NCI-H82 treated with DMSO at 0.1 percent for 48 hours (cell line): ENCODE measurements around the gene NRSN1.
A peak's percentile ranks its signal among the peaks of the same experiment; 100 is the strongest.

Experiments
- DNase-seq: peaks from one replicate; lab custom pipeline; 2025; ENCODE audit not compliant: unreplicated experiment; lab: John Stamatoyannopoulos, UW

The NRSN1 gene

GRCh38 chr6:24125980-24126379 lies at the start of gene NRSN1:
NRSN1 (plus strand) TSS chr6:24126215; CDS start chr6:24134328, 8,113 bp downstream.
- DNase-seq: peak; percentile 70

GRCh38 chr6:24078200-24078599 lies 47.8 kb upstream of the NRSN1 start:
- DNase-seq: no peak

DNA sequence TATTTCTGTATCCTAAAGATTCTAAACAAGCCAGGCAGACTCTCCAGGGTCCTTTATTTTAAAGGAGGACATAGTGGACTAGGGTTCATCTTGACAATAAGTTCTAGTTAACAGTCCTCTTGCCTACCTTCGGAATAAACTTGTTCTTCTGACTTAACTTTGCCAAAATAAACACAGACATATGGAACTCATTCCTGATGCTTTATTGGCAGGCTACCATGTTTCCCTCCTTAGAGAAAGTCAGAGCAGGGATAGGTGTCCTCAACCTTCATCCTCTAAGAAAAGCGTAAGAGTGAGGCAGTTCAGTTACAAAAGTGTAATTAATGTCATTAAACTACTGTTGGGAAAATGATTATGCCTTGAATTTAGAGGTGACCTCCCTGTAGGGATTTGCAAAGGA lies 46.9 kb upstream of the NRSN1 start:
- no peak for DNase-seq

DNA sequence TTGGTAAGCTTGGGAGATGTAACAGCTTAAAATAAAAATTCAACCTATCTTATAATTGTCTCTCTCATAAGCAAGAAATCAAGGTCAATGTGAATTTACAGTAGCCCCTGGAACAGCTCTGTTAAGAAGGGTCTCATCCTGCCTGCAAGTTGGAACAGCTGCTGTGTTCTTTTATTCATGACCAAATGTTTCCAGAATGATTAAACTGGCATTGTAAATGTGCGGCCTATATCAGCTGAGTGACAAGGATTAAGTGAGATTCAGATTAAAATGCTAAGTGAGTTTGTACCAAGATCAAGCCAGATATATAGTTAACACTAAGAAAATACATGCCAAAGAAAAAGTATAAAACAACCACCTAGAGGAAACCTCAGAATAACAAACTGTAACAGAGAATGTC lies 45.3 kb upstream of the NRSN1 start:
- DNase-seq: peak; percentile 48

DNA sequence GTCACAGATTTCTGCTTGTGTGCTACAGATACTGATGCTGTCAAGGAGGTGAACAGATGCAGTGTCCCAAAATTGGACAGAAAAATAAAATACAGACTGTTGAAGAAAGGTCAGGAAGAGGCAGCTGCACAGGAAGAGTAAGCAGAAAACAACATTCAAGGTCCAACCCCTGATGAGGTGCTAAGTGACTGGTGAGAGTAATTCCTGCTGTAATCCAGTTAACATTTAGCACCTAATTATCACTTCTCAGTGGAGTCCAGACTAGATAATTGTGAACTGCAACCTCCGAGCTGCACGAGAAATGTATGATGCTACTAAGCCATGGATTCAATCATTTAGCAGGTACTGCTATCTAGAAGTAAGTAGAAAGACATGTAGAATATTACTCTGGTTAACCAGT lies 36.3 kb upstream of the NRSN1 start:
- DNase-seq: peak; percentile 74

- no peak for DNase-seq
These were observed 33.6 kb upstream of the NRSN1 start for GRCh38 chr6:24092407-24092806.

DNA sequence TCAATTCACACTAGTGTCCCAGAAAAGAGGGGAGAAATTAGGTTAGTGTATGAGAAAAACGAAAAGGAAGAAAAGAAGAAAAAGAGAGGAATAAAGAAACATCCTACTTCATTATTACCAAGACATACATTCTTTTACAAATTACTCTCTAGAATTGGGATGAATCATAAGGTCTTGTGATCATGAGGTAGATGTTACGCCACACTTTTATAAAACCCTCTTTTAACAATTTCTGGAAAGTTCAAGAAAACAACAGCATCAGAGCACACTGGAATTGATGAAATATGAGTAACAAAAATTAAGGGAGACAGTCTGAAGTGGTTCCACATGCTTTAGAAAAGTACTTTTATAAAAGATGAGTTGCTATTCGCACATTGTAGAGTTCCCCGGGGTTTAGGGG lies 32.6 kb upstream of the NRSN1 start:
- DNase-seq: no peak

DNA sequence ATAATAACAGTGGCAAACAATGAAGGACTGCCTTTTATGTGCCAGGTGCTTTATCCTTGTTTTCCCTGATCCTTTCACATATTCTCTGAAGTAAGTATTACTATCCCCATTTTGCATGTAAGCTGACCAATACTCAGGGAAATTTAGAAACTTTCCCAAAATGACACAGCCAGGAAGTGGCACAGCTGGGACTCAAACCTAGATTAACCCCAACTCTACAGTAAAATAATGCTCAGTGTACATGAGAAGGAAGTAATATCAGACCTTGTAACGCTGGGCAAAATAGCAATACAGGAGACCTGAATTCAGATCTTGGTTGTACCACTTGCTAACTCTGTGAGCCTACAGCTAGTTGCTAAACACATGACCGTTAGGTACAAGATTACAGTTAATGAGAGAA lies 26.8 kb upstream of the NRSN1 start:
- DNase-seq: no peak

DNA sequence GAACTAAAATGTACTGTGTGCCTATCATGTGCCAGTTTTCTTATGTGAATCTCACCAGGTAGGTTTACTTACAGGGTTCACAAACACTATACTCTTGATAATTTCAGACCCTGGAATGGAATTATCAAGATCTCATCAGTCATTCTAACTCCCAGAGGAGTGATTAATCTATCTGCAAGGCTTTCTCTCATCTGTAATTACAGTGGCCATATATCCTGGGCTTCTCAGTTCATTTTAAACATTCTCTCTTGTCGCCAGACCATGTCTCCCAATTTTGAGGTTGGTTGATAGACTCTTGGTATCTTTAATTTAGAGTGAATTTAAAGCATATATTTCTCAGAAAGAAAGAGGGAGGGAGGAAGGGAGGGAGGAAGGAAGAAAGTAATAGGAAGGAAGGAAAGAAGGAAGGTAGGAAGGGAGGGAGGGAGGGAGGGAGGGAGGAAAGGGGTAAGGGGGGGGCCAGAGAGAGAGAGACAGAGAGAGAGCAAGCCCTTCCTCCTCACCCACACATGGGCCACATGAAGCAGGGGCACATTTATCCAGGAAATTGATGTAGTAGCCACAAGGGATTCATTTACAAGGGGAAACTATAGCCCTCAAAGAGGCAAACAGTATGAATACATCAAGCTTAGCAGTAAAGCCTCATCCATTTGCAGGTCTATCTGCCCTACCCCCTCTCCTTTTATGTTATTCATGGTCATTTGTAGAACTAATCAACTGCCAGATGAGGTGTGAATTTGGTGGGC lies 25.8 kb upstream of the NRSN1 start:
- DNase-seq: peak; percentile 46

DNA sequence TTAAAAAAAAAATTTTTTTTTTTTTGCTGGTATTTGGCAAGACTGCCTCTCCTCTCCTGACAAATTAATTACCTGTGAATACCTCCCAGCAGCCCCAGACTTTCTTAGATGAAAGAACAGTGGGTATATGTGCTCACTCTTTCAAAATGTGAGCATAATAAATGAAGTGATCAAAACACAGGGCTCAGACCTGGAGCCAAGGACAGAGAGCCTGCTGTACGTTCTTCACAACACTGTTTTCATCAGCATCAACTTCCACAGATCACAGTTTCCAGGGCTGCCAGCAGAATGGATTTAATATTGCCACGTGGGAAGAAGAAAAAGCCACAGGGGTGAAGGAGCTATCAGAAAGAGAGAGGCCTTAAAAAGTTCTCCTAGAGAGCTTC lies 25.3 kb upstream of the NRSN1 start:
- no peak for DNase-seq

- no peak for DNase-seq
These were observed 20.8 kb upstream of the NRSN1 start for GRCh38 chr6:24105191-24105590.

- no peak for DNase-seq
These were observed 19.7 kb upstream of the NRSN1 start for GRCh38 chr6:24106291-24106690.

DNA sequence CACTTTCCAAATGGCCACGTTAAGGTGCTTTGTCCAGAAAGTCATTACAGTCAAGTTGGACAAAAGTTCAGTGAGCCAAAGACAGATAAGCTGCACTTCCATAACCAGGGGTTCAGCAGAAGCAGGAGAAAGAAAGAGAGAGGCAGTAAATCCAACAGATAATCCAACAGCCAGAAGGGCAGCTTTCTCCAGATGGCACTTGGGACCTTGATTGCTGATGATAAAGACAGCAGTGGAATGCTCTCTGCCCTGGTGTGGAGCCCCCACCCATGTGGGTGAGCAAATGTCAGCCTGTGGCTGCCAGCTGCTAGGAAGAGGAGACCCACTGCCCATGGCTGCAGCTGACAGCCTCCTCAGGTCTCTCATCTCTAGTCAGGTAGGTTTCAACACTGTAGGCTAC lies 18.7 kb upstream of the NRSN1 start:
- DNase-seq: peak; percentile 65

- DNase-seq: no peak
These were observed 18.0 kb upstream of the NRSN1 start for GRCh38 chr6:24108056-24108455.

- no peak for DNase-seq
These were observed 15.6 kb upstream of the NRSN1 start for GRCh38 chr6:24110417-24110816.

DNA sequence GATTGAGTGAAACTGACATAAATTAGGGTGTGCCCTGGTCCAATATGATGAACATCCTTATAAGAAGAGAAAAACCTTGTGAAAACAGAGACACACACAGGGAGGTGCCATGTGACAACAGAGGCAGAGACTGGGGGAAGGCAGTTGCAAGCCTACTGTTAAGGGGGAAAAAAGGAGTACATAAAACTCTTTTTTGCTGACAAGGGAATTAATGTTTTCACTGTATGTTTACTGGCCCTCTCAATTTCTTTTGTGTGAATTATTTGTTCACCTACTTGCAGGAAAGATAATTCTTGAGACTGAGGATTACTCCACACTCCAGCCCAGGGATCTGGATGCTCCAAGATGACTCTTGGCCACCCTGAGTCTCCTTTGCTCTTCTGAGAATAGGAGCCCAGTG lies 12.1 kb upstream of the NRSN1 start:
- DNase-seq: no peak

DNA sequence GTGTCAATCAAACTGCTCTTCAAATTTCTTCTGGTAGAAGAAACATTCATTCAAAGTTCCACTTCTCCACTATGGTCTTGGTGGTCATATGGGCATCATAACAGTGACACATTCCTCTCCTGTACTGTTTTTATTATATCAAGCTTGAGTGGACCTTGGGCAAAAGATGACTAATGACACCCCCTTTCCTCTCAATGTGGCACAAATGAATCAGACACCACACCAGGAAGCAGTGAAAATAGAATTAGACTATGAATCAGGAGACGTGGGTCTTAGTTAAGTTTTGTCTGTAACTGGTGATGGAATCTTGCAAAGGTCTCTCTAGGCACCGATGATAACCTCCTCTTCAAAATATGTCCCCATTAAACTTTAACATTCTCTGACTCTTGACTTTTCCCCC lies 9.0 kb upstream of the NRSN1 start:
- no peak for DNase-seq

DNA sequence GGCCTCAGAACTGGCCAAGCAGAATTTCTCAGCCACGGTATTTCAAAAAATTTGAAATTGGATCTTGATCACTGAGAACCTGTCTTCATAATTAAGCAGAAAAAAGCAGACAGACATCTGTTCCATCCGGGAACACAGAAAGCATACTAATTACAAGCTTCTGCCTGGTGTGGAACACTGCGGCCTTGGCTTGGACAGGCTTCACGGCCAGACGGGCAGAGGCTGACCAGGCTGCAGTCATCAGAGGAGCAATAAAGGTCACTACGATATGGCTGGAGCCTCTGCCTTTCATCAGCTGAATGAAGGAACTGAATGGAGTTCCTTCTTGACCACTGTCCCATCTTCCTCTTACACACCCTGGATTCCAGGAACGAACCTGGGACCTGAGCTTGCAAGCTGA lies 3.9 kb upstream of the NRSN1 start:
- DNase-seq: no peak

DNA sequence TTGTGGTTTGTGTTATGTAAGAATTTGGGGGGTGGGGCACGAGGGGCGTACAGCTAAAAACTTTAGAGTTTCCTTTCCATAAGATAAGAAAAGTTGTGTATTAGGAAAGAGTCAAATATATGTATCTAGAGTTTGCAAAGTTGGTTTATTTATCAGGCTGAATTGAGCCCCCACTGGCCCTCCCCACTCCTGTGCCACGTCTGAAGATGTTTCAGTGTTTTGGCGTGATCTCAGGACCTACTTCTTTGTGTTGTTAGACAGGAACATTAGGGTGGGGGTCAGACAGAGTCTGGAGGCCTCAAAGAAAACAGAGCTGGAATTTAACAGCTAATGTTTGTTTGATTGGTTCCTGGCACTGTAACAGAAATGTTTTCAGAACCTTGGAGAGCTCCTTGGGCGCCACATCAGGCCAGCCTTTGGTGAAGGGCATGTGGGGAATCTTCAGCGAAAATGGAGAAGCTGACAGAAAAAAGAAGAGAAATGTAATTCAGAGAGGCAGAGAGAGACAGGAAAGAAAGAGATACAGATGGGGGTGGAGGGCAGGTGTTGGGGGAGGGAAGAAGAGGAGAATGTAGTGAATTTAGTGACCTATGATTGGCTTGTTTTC lies 674 bp downstream of the NRSN1 start:
- DNase-seq: no peak

GRCh38 chr6:24127316-24127715 lies 1.3 kb downstream of the NRSN1 start:
- no peak for DNase-seq

DNA sequence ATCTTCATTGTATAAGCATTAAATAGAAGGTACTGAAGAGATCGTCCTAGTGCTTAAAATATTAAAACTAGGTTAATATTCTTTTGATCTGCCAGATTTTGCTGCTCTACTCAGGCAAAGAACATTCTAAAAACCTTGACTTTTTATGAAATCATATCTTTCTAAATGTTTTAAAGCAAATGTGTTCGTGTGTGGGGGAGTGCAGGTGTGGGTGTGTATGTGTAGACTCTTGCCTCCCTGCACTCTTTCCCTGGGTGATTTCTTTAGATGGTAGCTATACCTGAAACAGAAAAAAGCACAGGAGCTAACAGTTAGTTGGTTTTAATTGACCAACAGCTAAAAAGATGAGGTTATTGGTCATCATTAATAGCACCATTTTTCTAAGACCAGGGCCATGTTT lies 5.7 kb downstream of the NRSN1 start:
- no peak for DNase-seq

GRCh38 chr6:24139080-24139479 lies 13.1 kb downstream of the NRSN1 start:
- DNase-seq: no peak

DNA sequence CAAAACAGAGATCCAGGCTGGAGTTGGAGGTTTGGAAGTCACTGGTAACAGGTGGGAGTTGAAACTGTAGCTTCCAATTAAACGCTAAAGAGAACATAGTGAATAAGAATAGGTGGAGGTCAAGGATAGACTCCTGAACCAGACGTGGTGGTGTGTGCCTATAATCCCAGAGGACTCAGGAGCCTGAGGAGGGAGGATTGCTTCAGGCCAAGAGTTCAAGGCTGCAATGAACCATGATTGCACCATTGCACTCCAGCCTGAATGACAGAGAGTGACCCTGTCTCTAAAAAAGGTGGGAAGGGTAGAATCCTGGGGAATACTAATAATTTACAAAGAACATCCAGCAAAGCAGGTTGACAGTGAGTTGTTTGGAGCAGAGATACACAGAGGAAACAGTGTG lies 13.6 kb downstream of the NRSN1 start:
- no peak for DNase-seq
